Body of pancreas (tissue), 4 donors: ENCODE measurements around the gene AVPR2. TPM values are rescaled to one million over a fixed set of nuclear protein-coding genes. Genes with fewer than 3 reads are reported as not detected.

ENCODE experiments used
- ATAC-seq: fragments of 150-250 bp; one replicate; pipeline ENCODE4 v1.9.1; 2016
- DNase-seq, 4 donors: peaks; one replicate each; pipeline ENCODE4 v3.0.0-alpha.2; 2019
- H3K27ac ChIP-seq, 4 donors: fragments of 200-600 bp; sonication (generic); 1 replicate in 3 of 4; 2 replicates in 1 of 4; pipeline versions ENCODE4 v1.5.1 to v1.6.1; 2016 to 2019; ENCODE audit warnings: mild to moderate bottlenecking in 1 of 4, mixed read lengths in 1 of 4, moderate library complexity in 1 of 4
- H3K27me3 ChIP-seq, 2 donors: fragments of 200-600 bp; sonication (generic); one replicate each; pipeline ENCODE4 v1.6.0; 2016; ENCODE audit warnings: mild to moderate bottlenecking in 1 of 2
- H3K36me3 ChIP-seq, 2 donors: fragments of 200-600 bp; sonication (generic); replicated peaks in 1 of 2; 2 replicates each; pipeline ENCODE4 v1.5.1; 2016; ENCODE audit warnings: low read depth in 2 of 2; ENCODE audit not compliant: insufficient read depth in 1 of 2
- H3K4me1 ChIP-seq: fragments of 200-600 bp; sonication (generic); one replicate; pipeline ENCODE4 v1.6.0; 2016
- H3K4me3 ChIP-seq, 2 donors: fragments of 200-600 bp; sonication (generic); 1 replicate in 1 of 2; 2 replicates in 1 of 2; pipeline ENCODE4 v1.5.1; 2016 to 2019
- H3K9me3 ChIP-seq, 3 donors: fragments of 200-600 bp; sonication (generic); 1 replicate in 2 of 3; 2 replicates in 1 of 3; pipeline ENCODE4 v1.5.1; 2016
- POLR2A ChIP-seq, 3 donors: fragments of 450-650 bp; IDR thresholded peaks; one replicate each; pipeline ENCODE4 v1.6.1; 2016; ENCODE audit warnings: antibody characterized with exemption in 3 of 3, mild to moderate bottlenecking in 2 of 3
- WGBS, 2 donors: methylation state at CpG; one replicate each; pipeline ENCODE4 v1.1.5; 2017; 5-methylcytosine and 5-hydroxymethylcytosine counted together
- intact Hi-C: fragments of 100-400 bp; cut with DNase I; formaldehyde crosslinking; loops from one replicate; pipeline ENCODE4 v1.15.1; 2023
- total RNA-seq, 2 donors: library from RNA; depleted of rRNA; stranded (reverse); fragments of >200 nt; gene quantifications; one replicate each; pipeline ENCODE4 v1.1.0, GENCODE V29; 2016
- TF ChIP-seq, protein P1 (sequence below), 7 experiments: fragments of 450-650 bp in 4 of 7; fragments of 200-600 bp in 3 of 7; sonication (generic) in 3 of 7; IDR thresholded peaks; one replicate each; pipeline ENCODE4 v1.5.1; 2016 to 2019; ENCODE audit warnings: antibody characterized with exemption in 7 of 7

The AVPR2 gene
- total RNA-seq, 2 donors from 2014 or later: 0.66 to 0.78 TPM

DNA sequence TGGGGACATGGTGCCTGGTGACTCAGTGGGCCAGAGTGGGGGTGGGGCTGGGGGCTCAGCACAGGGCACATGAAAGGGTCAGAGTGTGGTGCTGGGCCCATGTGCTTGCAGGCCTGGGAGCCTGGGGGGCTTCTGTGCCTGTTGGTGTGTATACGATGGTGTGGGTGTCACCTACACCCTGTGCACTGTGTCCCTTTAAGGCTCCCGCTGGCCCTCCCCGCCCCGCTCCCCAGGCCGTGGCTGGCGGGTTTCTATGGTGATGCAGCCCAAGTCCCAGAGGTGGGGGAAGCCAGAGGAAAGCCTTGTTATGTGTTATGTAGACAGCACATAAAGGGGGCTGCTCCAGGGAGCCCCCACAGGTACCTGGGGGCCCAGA lies 24.0 kb upstream of the AVPR2 start:
- Histone ChIP-seq H3K9me3 (no peaks in the 10 kb centered on the region), H3K4me1 (peaks cover 4% of the 10 kb centered on the region), H3K4me3 (no peak overlapping the region), H3K27ac (no peak overlapping the region), H3K27me3 (peaks cover 0 to 5% of the 10 kb centered on the region in 2 donors), H3K36me3 (no peaks in the 10 kb centered on the region)
- DNase-seq (no peak), ATAC-seq (no peak)
- intact Hi-C loops: no loop called here
- TF ChIP-seq POLR2A (IDR thresholded peaks at IDR 0.05): no peak
- TF ChIP-seq, protein P1, sequence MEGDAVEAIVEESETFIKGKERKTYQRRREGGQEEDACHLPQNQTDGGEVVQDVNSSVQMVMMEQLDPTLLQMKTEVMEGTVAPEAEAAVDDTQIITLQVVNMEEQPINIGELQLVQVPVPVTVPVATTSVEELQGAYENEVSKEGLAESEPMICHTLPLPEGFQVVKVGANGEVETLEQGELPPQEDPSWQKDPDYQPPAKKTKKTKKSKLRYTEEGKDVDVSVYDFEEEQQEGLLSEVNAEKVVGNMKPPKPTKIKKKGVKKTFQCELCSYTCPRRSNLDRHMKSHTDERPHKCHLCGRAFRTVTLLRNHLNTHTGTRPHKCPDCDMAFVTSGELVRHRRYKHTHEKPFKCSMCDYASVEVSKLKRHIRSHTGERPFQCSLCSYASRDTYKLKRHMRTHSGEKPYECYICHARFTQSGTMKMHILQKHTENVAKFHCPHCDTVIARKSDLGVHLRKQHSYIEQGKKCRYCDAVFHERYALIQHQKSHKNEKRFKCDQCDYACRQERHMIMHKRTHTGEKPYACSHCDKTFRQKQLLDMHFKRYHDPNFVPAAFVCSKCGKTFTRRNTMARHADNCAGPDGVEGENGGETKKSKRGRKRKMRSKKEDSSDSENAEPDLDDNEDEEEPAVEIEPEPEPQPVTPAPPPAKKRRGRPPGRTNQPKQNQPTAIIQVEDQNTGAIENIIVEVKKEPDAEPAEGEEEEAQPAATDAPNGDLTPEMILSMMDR (IDR thresholded peaks at IDR 0.05): no peak
- 8% methylated on average over 5 of the region's 6 CpGs; no CpG with 5 or more reads in 1 of the 2 donors for WGBS, 2 donors

DNA sequence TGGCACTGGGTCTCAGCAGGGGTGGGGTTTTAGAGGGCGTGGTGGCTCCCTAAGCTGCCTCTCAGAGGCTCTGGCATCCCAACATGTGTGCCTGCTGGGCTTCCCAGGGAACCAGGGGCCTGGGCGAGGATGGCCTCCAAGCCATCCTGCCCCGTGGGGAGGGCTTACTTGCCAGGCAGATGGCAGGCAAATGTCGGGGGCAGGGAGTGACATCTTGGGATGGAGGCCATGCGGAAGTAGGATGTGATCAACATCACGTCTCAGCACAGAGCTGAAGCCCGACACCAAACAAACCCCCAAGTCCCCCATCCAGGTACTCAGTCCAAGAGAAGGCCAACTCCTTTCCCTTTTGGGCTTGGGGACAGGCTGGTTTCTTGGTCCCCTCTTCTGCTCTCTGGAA lies 23.2 kb upstream of the AVPR2 start:
- Histone ChIP-seq H3K27ac (no peak overlapping the region), H3K4me3 (no peak overlapping the region), H3K36me3 (no peaks in the 10 kb centered on the region), H3K27me3 (peaks cover 0 to 6% of the 10 kb centered on the region in 2 donors), H3K4me1 (peaks cover 5% of the 10 kb centered on the region), H3K9me3 (no peaks in the 10 kb centered on the region)
- no peak for ATAC-seq
- intact Hi-C loops: no loop called here
- TF ChIP-seq, protein P1 (IDR thresholded peaks at IDR 0.05): no peak
- TF ChIP-seq POLR2A (IDR thresholded peaks at IDR 0.05): no peak
- DNase-seq: no peak
- 82% methylated on average over 5 of the region's 7 CpGs; no CpG with 5 or more reads in 1 of the 2 donors for WGBS, 2 donors

DNA sequence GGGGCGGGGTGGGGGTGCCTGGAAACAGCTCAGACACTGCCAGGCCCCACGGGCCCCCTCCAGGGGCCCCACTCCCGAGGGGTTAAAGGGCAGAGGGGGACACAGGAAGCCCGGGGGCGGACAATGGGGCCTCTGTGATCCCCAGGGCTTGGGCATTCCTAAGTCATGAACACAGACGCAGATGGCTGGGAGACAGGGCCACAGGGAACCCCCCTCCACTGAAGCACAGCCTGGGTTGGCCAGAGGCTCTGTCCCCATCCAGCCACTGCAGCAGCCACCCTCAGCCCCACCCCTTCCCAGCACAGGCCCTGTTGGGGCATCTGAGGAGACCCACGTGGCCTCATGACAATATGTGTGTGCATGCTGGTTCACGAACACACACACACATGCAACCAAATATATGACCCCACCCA lies 22.4 kb upstream of the AVPR2 start:
- DNase-seq: no peak
- WGBS, 2 donors: 37% methylated on average over 4 of the region's 8 CpGs; no CpG with 5 or more reads in 1 of the 2 donors
- peaks cover 0 to 6% of the 10 kb centered on the region in 2 donors for H3K27me3 ChIP-seq

DNA sequence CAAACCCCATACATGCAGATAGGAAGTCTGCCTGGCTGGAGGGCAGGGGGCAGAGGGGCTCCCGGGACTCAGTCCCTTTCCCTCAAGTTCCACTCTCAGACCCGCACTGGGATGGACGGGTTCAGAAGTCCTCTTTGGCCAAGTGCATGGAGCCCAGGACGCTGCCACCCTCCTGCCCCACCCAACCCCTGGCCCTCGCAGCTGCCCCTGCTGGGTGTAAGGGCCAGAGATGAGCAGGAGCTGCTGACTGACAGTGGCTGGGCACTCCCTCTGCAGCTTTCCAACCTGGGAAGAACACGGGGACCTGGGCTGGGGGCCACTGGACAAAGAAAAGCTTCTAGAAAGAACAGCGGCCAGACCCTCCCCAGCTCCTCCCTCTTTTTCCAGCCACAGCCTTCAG lies 21.9 kb upstream of the AVPR2 start:
- H3K27me3 ChIP-seq: peaks cover 0 to 6% of the 10 kb centered on the region in 2 donors
- H3K4me1 ChIP-seq: peaks cover 5% of the 10 kb centered on the region
- H3K4me3 ChIP-seq: no peak overlapping the region
- H3K36me3 ChIP-seq: no peaks in the 10 kb centered on the region
- H3K27ac ChIP-seq: no peak overlapping the region
- no peaks in the 10 kb centered on the region for H3K9me3 ChIP-seq
- DNase-seq (no peak), ATAC-seq (no peak)
- intact Hi-C loops: no loop called here
- WGBS, 2 donors: 40 to 55% methylated on average over 1 to 7 of the region's 7 CpGs
- no peak for TF ChIP-seq POLR2A (IDR thresholded peaks at IDR 0.05)
- TF ChIP-seq, protein P1 (IDR thresholded peaks at IDR 0.05): no peak

More for the DNA sequence above, 22.4 kb upstream of the AVPR2 start:
- H3K36me3 ChIP-seq: no peaks in the 10 kb centered on the region
- H3K4me1 ChIP-seq: peaks cover 5% of the 10 kb centered on the region
- intact Hi-C loops: no loop called here
- no peak overlapping the region for H3K4me3 ChIP-seq
- ATAC-seq: no peak
- H3K9me3 ChIP-seq: no peaks in the 10 kb centered on the region
- no peak overlapping the region for H3K27ac ChIP-seq
- TF ChIP-seq, protein P1 (IDR thresholded peaks at IDR 0.05): no peak
- TF ChIP-seq POLR2A (IDR thresholded peaks at IDR 0.05): no peak

DNA sequence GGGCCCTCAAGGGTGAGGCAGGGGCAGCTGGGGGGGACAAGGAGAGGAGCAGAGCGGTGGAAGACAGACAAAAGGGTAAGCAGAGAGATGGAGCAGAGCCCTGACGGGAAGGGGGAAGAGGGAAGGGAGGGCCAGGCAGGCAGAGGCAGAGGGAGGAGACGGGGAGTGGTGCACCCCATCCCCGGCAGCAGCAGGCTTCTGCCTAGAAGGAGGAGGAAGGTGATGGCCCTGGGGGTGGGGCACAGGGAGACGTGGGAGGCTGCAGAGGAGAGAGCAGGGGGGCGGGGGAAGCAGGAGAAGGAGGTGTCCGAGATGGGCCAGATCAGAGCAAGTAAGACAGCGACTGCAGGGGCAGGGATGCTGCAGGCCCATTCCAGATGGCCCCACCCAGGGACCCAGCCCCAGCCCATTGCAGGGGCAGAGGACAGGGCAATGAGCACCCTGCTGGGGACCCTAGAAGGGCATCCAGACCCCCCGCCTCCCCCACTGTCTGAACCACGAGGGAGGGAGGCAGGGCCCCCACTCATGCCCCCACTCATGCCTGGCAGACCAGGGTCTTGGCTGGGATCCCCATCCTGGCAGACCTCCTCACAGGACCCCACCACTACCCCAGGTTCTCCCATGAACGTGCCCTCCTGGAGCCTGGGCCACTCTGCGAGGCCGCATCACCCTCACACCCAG lies 21.2 kb upstream of the AVPR2 start:
- intact Hi-C loops: no loop called here
- no peak for ATAC-seq
- peaks cover 5% of the 10 kb centered on the region for H3K4me1 ChIP-seq
- peaks cover 0 to 6% of the 10 kb centered on the region in 2 donors for H3K27me3 ChIP-seq
- H3K9me3 ChIP-seq: no peaks in the 10 kb centered on the region
- no peak overlapping the region for H3K4me3 ChIP-seq
- TF ChIP-seq POLR2A (IDR thresholded peaks at IDR 0.05): no peak
- TF ChIP-seq, protein P1 (IDR thresholded peaks at IDR 0.05): no peak
- no peak overlapping the region for H3K27ac ChIP-seq
- WGBS, 2 donors: 51 to 71% methylated on average over 3 to 6 of the region's 13 CpGs
- no peaks in the 10 kb centered on the region for H3K36me3 ChIP-seq
- DNase-seq: no peak
